GM23248 (cell line): ENCODE results near the gene MC1R.

Experiments used
- EZH2 ChIP-seq: fragments of 200-600 bp; sonication (generic); IDR thresholded peaks from 2 replicates; pipeline ENCODE4 v1.6.1; 2018; ENCODE audit warnings: antibody characterized with exemption, mild to moderate bottlenecking; ENCODE audit not compliant: insufficient read depth, poor library complexity, severe bottlenecking
- EZH2phosphoT487 ChIP-seq: fragments of 200-600 bp; sonication (generic); IDR thresholded peaks from 2 replicates; pipeline ENCODE4 v1.6.1; 2018; ENCODE audit warnings: antibody characterized with exemption, moderate library complexity, mild to moderate bottlenecking, low read depth; ENCODE audit not compliant: insufficient read depth

DNA sequence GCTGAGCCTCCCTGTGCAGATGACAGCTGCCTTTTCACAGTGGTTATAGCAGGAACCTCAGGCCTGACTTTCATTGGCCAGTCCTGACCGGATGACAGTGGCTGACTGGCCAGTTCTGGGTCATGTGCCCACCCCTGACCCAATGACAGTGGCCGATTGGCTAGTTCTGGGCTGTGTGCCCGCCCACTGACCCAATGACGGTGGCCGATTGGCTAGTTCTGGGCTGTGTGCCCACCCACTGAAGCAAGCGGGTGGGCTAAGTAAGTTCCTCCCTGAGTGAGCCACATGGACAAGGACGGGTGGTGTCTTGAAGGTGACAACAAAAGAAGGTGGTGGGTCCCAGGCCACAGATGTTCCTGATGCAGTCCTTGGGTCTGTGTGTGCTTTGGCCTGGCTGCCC is 39.4 kb downstream of the MC1R start:
- TF ChIP-seq EZH2 (no peak), EZH2phosphoT487 (no peak)
